Measurements from ENCODE around the gene PIK3C2G.

- TF ChIP-seq CTCF (IDR thresholded peaks at IDR 0.05) (no peak), POLR2A (IDR thresholded peaks at IDR 0.05) (no peak)
Observed at GRCh38 chr12:18551701-18552100, 290.4 kb downstream of the PIK3C2G start.

All from thyroid gland (tissue), 4 donors.